ENCODE results near the gene DYNC1LI1.
A peak's percentile ranks its signal among the peaks of the same experiment; 100 is the strongest.

The DYNC1LI1 gene

GRCh38 chr3:32500231-32500630, 70.4 kb downstream of the DYNC1LI1 start:
- no peak overlapping the region for H3K27ac ChIP-seq
- POLR2A ChIA-PET (ENCODE audit: low non-redundant PET) = no interaction called here
- CTCF ChIA-PET = no interaction called here
- no peak for TF ChIP-seq CTCF (conservative IDR thresholded peaks at IDR 0.05; ENCODE audit: low read depth)
- no peak for DNase-seq (ENCODE audit: low spot score)

- ChIA-PET CTCF (no interaction called here), POLR2A (ENCODE audit: low non-redundant PET) (no interaction called here)
- H3K27ac ChIP-seq = no peak overlapping the region
- no peak for DNase-seq (ENCODE audit: low spot score)
- TF ChIP-seq CTCF (conservative IDR thresholded peaks at IDR 0.05; ENCODE audit: low read depth) = no peak
Measured at GRCh38 chr3:32499585-32499984, 71.1 kb downstream of the DYNC1LI1 start.

- DNase-seq (ENCODE audit: low spot score) = no peak
- no peak overlapping the region for H3K27ac ChIP-seq
- ChIA-PET CTCF (no interaction called here), POLR2A (ENCODE audit: low non-redundant PET) (no interaction called here)
- TF ChIP-seq CTCF (conservative IDR thresholded peaks at IDR 0.05; ENCODE audit: low read depth) = no peak
Measured at GRCh38 chr3:32498992-32499391, 71.7 kb downstream of the DYNC1LI1 start.

- ChIA-PET CTCF (interaction anchor here (0.7 kb wide), 1 partner anchor 31 kb away, joined by 3 read pairs; no protein-coding TSS in a partner anchor), POLR2A (ENCODE audit: low non-redundant PET) (no interaction called here)
- no peak for TF ChIP-seq CTCF (conservative IDR thresholded peaks at IDR 0.05; ENCODE audit: low read depth)
- H3K27ac ChIP-seq = no peak overlapping the region
- no peak for DNase-seq (ENCODE audit: low spot score)
Measured at GRCh38 chr3:32498252-32498651, 72.4 kb downstream of the DYNC1LI1 start.

GRCh38 chr3:32495609-32496008, 75.0 kb downstream of the DYNC1LI1 start:
- H3K27ac ChIP-seq = peak overlapping the region; percentile 62
- POLR2A ChIA-PET (ENCODE audit: low non-redundant PET) = interaction anchor here (0.8 kb wide), 1 partner anchor 121 kb away, joined by 4 read pairs; no protein-coding TSS in a partner anchor
- no peak for TF ChIP-seq CTCF (conservative IDR thresholded peaks at IDR 0.05; ENCODE audit: low read depth)
- DNase-seq (ENCODE audit: low spot score) = peak; percentile 49
- CTCF ChIA-PET = interaction anchor here (0.6 to 0.7 kb wide), 2 partner anchors 14 to 320 kb away, joined by 3 to 4 read pairs; no protein-coding TSS in a partner anchor

- POLR2A ChIA-PET (ENCODE audit: low non-redundant PET) = no interaction called here
- DNase-seq (ENCODE audit: low spot score) = no peak
- H3K27ac ChIP-seq = no peak overlapping the region
- TF ChIP-seq CTCF (conservative IDR thresholded peaks at IDR 0.05; ENCODE audit: low read depth) = no peak
- CTCF ChIA-PET = no interaction called here
Measured at GRCh38 chr3:32495085-32495484, 75.6 kb downstream of the DYNC1LI1 start.

All from RWPE1 (cell line).